Measurements from ENCODE around the gene TANC1. TPM values are rescaled to one million over a fixed set of nuclear protein-coding genes. Genes with fewer than 3 reads are reported as not detected.

TANC1 gene
- polyA plus RNA-seq, 1 donor (not counting 4 experiments of a cell fraction or from before 2014, with no cell fraction given) = 33.5 TPM

- Histone ChIP-seq H3K4me3 (ENCODE audit: control insufficient read depth in 2 of 3, extremely low read depth in 1 of 3, insufficient read depth in 2 of 3, low read depth in 1 of 3, low read length in 3 of 3) (no peak overlapping the region), H3K36me3 (ENCODE audit: control insufficient read depth in 2 of 2, extremely low read depth in 1 of 2, insufficient read depth in 2 of 2, low read length in 2 of 2) (peaks cover 1 to 13% of the 10 kb centered on the region in 2 experiments), H3K4me1 (ENCODE audit: control insufficient read depth, extremely low read depth, insufficient read depth, low read length) (peaks cover 29% of the 10 kb centered on the region), H4K20me1 (ENCODE audit: control insufficient read depth, extremely low read depth, insufficient read depth, low read length) (peaks cover 9% of the 10 kb centered on the region), H3K9ac (ENCODE audit: control insufficient read depth, extremely low read depth, insufficient read depth, low read length) (no peak overlapping the region), H3K79me2 (ENCODE audit: control insufficient read depth, insufficient read depth, low read length) (peaks cover 85% of the 10 kb centered on the region), H3K4me2 (ENCODE audit: control insufficient read depth, extremely low read depth, insufficient read depth, low read depth, low read length) (no peak overlapping the region), H2AFZ (ENCODE audit: control insufficient read depth, low read length) (no peak overlapping the region), H3K9me1 (ENCODE audit: control insufficient read depth, extremely low read depth, insufficient read depth, low read length) (peaks cover 9% of the 10 kb centered on the region), H3K27me3 (ENCODE audit: control insufficient read depth, extremely low read depth, insufficient read depth, low read length) (no peaks in the 10 kb centered on the region), H3K27ac (ENCODE audit: control insufficient read depth, insufficient read depth, low read length) (no peak overlapping the region), H3K9me3 (ENCODE audit: control insufficient read depth, low read depth, low read length) (no peaks in the 10 kb centered on the region)
- no peak for FAIRE-seq
- dilution Hi-C loops (cut with MboI; ENCODE audit: extremely low pct_ligation_motif_present, low sequenced_read_pairs) = no loop called here
- no peak for DNase-seq (ENCODE audit: low read depth, low spot score)
- no peak for TF ChIP-seq CTCF (optimal IDR thresholded peaks at IDR 0.05 in 1 of 3, IDR thresholded peaks at IDR 0.05 in 1 of 3, conservative IDR thresholded peaks at IDR 0.05 in 1 of 3; ENCODE audit: extremely low read depth in 1 of 3, insufficient read depth in 2 of 3, low read length in 3 of 3)
- TF ChIP-seq EZH2 (IDR thresholded peaks at IDR 0.05; ENCODE audit: low read length) = no peak
Observed at GRCh38 chr2:159032580-159032979, 64.1 kb downstream of the TANC1 start.

GRCh38 chr2:159034713-159035112 is 66.3 kb downstream of the TANC1 start:
- TF ChIP-seq EZH2 (IDR thresholded peaks at IDR 0.05; ENCODE audit: low read length) = no peak
- no peak for FAIRE-seq

More at GRCh38 chr2:159034713-159035112, 66.3 kb downstream of the TANC1 start:
- H4K20me1 ChIP-seq (ENCODE audit: control insufficient read depth, extremely low read depth, insufficient read depth, low read length) = peaks cover 9% of the 10 kb centered on the region
- dilution Hi-C loops (cut with MboI; ENCODE audit: extremely low pct_ligation_motif_present, low sequenced_read_pairs) = no loop called here
- H3K4me1 ChIP-seq (ENCODE audit: control insufficient read depth, extremely low read depth, insufficient read depth, low read length) = peaks cover 27% of the 10 kb centered on the region
- H3K27ac ChIP-seq (ENCODE audit: control insufficient read depth, insufficient read depth, low read length) = no peak overlapping the region
- no peak overlapping the region for H2AFZ ChIP-seq (ENCODE audit: control insufficient read depth, low read length)
- no peak overlapping the region for H3K4me2 ChIP-seq (ENCODE audit: control insufficient read depth, extremely low read depth, insufficient read depth, low read depth, low read length)
- no peaks in the 10 kb centered on the region for H3K27me3 ChIP-seq (ENCODE audit: control insufficient read depth, extremely low read depth, insufficient read depth, low read length)
- peaks cover 79% of the 10 kb centered on the region for H3K79me2 ChIP-seq (ENCODE audit: control insufficient read depth, insufficient read depth, low read length)
- H3K4me3 ChIP-seq (ENCODE audit: control insufficient read depth in 2 of 3, extremely low read depth in 1 of 3, insufficient read depth in 2 of 3, low read depth in 1 of 3, low read length in 3 of 3) = no peak overlapping the region
- H3K36me3 ChIP-seq (ENCODE audit: control insufficient read depth in 2 of 2, extremely low read depth in 1 of 2, insufficient read depth in 2 of 2, low read length in 2 of 2) = peaks cover 1 to 13% of the 10 kb centered on the region in 2 experiments
- no peaks in the 10 kb centered on the region for H3K9me3 ChIP-seq (ENCODE audit: control insufficient read depth, low read depth, low read length)
- DNase-seq (ENCODE audit: low read depth, low spot score) = no peak
- H3K9me1 ChIP-seq (ENCODE audit: control insufficient read depth, extremely low read depth, insufficient read depth, low read length) = peaks cover 9% of the 10 kb centered on the region
- no peak overlapping the region for H3K9ac ChIP-seq (ENCODE audit: control insufficient read depth, extremely low read depth, insufficient read depth, low read length)
